Lung (tissue), 12 donors: ENCODE results near the gene LRP1B. TPM values are rescaled to one million over a fixed set of nuclear protein-coding genes. Genes with fewer than 3 reads are reported as not detected.

ENCODE experiments used
- ATAC-seq: fragments of 200-7000 bp; cut with Tn5 transposase; one replicate; pipeline ENCODE4 v1.9.1; 2020; ENCODE audit warnings: moderate number of reproducible peaks; ENCODE audit not compliant: insufficient read depth, low FRiP score
- DNase-seq, 3 donors: peaks; one replicate each; pipeline ENCODE4 v3.0.0-alpha.2; 2013 to 2017
- H3K27ac ChIP-seq, 2 donors: one replicate each; pipeline ENCODE4 v1.5.1; 2013; ENCODE audit warnings: mild to moderate bottlenecking in 2 of 2, moderate library complexity in 2 of 2, control low read depth in 1 of 2, inconsistent platforms in 1 of 2, low read depth in 1 of 2, low read length in 1 of 2
- H3K27me3 ChIP-seq, 3 donors: one replicate each; pipeline ENCODE4 v1.5.1; 2013; ENCODE audit warnings: low read length in 2 of 3; ENCODE audit not compliant: control insufficient read depth in 3 of 3, insufficient read depth in 3 of 3
- H3K36me3 ChIP-seq, 4 donors: one replicate each; pipeline ENCODE4 v1.5.1; 2013; ENCODE audit warnings: low read length in 4 of 4, mild to moderate bottlenecking in 1 of 4, moderate library complexity in 1 of 4; ENCODE audit not compliant: control insufficient read depth in 4 of 4, insufficient read depth in 4 of 4
- H3K4me1 ChIP-seq, 5 donors: one replicate each; pipeline ENCODE4 v1.5.1; 2013; ENCODE audit warnings: low read length in 5 of 5, mild to moderate bottlenecking in 2 of 5, moderate library complexity in 1 of 5; ENCODE audit not compliant: control insufficient read depth in 5 of 5, insufficient read depth in 5 of 5
- H3K4me3 ChIP-seq: one replicate; pipeline ENCODE4 v1.5.1; 2013; ENCODE audit warnings: mild to moderate bottlenecking, control low read depth, moderate library complexity
- H3K9ac ChIP-seq, 2 donors: one replicate each; pipeline ENCODE4 v1.5.1; 2013; ENCODE audit warnings: low read length in 2 of 2, control low read depth in 1 of 2; ENCODE audit not compliant: insufficient read depth in 1 of 2
- H3K9me3 ChIP-seq, 4 donors: one replicate each; pipeline ENCODE4 v1.5.1; 2013; ENCODE audit warnings: low read length in 3 of 4, mild to moderate bottlenecking in 1 of 4, moderate library complexity in 1 of 4; ENCODE audit not compliant: control insufficient read depth in 4 of 4, insufficient read depth in 3 of 4
- WGBS, 2 donors: extraction: QIAGEN DNeasy Blood & Tissue Kit; methylation state at CpG; one replicate each; pipeline ENCODE4 v1.1.7; 2013; 5-methylcytosine and 5-hydroxymethylcytosine counted together
- polyA plus RNA-seq, 2 donors: library from polyadenylated mRNA; stranded (reverse); fragments of 200-250 nt; gene quantifications; one replicate each; pipeline ENCODE4 v1.2.1, GENCODE V29; 2013
- total RNA-seq, 2 donors: library from RNA; depleted of rRNA in 1 of 2; stranded (reverse); fragments of >200 nt in 1 of 2; gene quantifications; one replicate each; pipeline ENCODE4 v1.2.1, GENCODE V29; 2014 to 2021
- TF ChIP-seq, protein P1 (sequence below): IDR thresholded peaks from 2 replicates; pipeline ENCODE4 v1.5.1; 2012; ENCODE audit warnings: mild to moderate bottlenecking; ENCODE audit errors: control extremely low read depth, extremely low read depth
- donor health status: control.
- donor health status: control.
- donor health status: Bipolar disorder and iron deficiency.
- donor health status: healthy.
- donor health status: DM: yes; HTN: yes; CAD: no.

Gene LRP1B
- total and polyA plus RNA-seq, 4 donors = 0.01 to 6.5 (median 0.16) TPM

DNA sequence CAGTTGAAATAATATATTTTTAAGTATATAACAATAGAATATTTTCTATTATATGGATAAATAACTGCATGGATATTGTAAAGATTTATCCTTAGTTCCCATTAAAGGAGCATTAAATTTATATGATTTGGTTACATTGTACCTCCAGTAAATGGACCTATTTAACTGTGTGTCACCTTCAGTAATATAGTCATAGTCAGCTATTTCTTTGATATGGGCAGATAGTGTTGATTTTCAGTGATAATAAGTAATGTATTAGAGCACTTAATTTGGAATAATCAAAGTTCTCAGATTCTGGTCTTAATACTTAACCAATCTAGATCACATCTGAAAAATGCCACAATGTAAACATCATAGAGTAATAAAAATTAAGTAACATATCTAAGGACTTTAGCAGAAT is 1823.3 kb downstream of the LRP1B start:
- no peaks in the 10 kb centered on the region for H3K27me3 ChIP-seq
- DNase-seq = no peak
- H3K4me1 ChIP-seq = peaks cover 0 to 9% (median 0%) of the 10 kb centered on the region in 5 donors
- H3K36me3 ChIP-seq = no peaks in the 10 kb centered on the region
- no peak overlapping the region for H3K4me3 ChIP-seq
- H3K9me3 ChIP-seq = peaks cover 0 to 2% (median 0%) of the 10 kb centered on the region in 4 donors
- H3K9ac ChIP-seq = no peak overlapping the region
- no peak overlapping the region for H3K27ac ChIP-seq
- TF ChIP-seq, protein P1, sequence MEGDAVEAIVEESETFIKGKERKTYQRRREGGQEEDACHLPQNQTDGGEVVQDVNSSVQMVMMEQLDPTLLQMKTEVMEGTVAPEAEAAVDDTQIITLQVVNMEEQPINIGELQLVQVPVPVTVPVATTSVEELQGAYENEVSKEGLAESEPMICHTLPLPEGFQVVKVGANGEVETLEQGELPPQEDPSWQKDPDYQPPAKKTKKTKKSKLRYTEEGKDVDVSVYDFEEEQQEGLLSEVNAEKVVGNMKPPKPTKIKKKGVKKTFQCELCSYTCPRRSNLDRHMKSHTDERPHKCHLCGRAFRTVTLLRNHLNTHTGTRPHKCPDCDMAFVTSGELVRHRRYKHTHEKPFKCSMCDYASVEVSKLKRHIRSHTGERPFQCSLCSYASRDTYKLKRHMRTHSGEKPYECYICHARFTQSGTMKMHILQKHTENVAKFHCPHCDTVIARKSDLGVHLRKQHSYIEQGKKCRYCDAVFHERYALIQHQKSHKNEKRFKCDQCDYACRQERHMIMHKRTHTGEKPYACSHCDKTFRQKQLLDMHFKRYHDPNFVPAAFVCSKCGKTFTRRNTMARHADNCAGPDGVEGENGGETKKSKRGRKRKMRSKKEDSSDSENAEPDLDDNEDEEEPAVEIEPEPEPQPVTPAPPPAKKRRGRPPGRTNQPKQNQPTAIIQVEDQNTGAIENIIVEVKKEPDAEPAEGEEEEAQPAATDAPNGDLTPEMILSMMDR = no peak
- no peak for ATAC-seq

DNA sequence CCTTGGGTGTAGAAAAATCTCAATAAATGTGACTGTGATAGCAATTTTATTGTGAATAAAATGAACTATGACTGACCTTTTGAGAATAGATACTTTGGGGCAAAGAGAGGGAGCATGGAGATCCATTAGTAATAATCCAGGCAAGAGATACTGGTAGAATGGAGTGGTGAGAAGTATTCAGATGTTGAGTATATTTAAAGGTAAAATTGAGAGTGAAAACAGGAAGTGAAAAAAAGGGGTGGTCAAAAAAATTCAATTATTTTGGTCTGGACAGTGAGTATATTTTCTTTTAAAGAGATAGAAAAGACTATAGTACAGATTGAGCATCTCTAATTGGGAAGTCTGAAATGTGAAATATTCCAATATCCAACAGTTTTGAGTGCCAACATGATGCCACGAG is 1835.0 kb downstream of the LRP1B start:
- ATAC-seq (no peak), DNase-seq (no peak)
- no peak overlapping the region for H3K9ac ChIP-seq
- H3K27ac ChIP-seq = no peak overlapping the region
- H3K9me3 ChIP-seq = no peaks in the 10 kb centered on the region
- H3K27me3 ChIP-seq = no peaks in the 10 kb centered on the region
- H3K4me3 ChIP-seq = no peak overlapping the region
- no peaks in the 10 kb centered on the region for H3K36me3 ChIP-seq
- H3K4me1 ChIP-seq = no peaks in the 10 kb centered on the region
- TF ChIP-seq, protein P1 = no peak
- 91 to 97% methylated on average over 1 of the region's 1 CpG for WGBS, 2 donors

DNA sequence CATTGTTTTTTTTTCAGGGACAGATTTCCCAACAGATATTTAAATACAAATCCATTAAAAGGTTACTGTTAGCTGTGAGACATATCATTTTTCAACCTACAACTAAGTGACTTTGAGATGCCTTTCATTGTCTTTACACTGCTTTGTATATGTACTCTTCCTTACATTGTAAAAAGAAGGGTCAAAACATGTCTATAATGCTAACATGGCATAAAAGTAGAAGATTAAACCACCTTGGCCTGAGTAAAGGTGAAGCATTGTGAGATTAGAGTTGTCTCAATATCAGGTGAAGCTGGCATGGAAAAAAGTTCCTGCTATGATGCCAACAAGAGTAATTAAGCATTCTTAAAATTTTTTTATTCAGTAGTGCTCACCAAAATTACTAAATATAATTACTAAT is 1842.1 kb downstream of the LRP1B start:
- Histone ChIP-seq H3K27ac (no peak overlapping the region), H3K36me3 (no peaks in the 10 kb centered on the region), H3K27me3 (no peaks in the 10 kb centered on the region), H3K9ac (no peak overlapping the region), H3K9me3 (no peaks in the 10 kb centered on the region), H3K4me1 (no peaks in the 10 kb centered on the region), H3K4me3 (no peak overlapping the region)
- TF ChIP-seq, protein P1 = no peak
- ATAC-seq (no peak), DNase-seq (no peak)

DNA sequence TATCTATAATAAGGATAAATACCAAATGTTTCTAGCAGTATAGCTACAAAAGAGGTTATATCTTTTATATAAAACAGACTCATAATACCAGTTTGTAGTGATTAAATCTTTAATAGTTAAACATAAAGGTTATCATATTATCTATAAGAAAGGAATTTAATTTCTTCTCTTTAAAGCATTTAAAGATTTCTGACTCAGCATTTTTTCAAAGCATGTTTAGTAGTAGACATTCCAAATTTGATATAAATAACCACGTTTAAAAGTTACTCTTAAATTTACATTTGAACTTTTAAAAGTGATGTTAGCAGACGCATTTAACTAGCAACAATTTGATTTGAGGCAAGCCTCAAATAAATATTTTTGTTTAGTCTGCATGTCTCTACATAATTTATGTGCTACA is 1842.6 kb downstream of the LRP1B start:
- ATAC-seq = no peak
- no peak for DNase-seq
- H3K27ac ChIP-seq = no peak overlapping the region
- no peaks in the 10 kb centered on the region for H3K4me1 ChIP-seq
- no peaks in the 10 kb centered on the region for H3K9me3 ChIP-seq
- H3K4me3 ChIP-seq = no peak overlapping the region
- no peak overlapping the region for H3K9ac ChIP-seq
- 61 to 63% methylated on average over 2 of the region's 2 CpGs for WGBS, 2 donors
- H3K27me3 ChIP-seq = no peaks in the 10 kb centered on the region
- TF ChIP-seq, protein P1 = no peak
- H3K36me3 ChIP-seq = no peaks in the 10 kb centered on the region
